ENCODE data around the gene NBPF8.
"Not testable (repeated sequence)": the region's sequence is repeated elsewhere in the genome, so short reads cannot be mapped to it uniquely, and the experiment has no call there.

DNA sequence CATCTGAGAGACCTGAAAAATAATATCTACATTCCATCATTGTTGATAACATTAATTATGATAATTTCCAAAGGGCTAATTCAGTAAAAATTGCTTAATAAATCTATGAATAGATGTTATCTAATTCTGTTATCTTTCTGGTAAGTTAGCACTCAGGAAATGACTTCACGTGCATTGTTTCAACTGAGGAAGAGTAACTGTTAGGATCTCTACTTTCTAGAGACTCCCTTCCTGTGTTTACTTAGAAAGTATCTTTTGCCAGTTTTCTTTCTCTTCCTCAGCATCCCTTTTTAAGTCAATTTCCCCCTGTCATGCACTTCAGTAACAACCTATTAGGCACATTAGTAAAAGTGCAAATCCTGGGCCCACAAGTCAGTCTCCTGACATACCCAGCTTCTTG is 9.5 kb upstream of the NBPF8 start:
- not testable (repeated sequence) for TF ChIP-seq CTCF, EP300 (IDR thresholded peaks at IDR 0.05)

All from esophagus muscularis mucosa (tissue), 3 donors.